CD4-positive, alpha-beta T cell (primary cell): ENCODE results near the gene SHANK1. TPM values are rescaled to one million over a fixed set of nuclear protein-coding genes. Genes with fewer than 3 reads are reported as not detected.

Experiments
- ATAC-seq: fragments of 200-7000 bp; cut with Tn5 transposase; one replicate; pipeline ENCODE4 v1.10.0; 2022; ENCODE audit warnings: mild to moderate bottlenecking; ENCODE audit not compliant: poor library complexity
- CTCF ChIA-PET: fragments of 350-600 bp; sonication (Branson Sonifier 250); formaldehyde crosslinking; loops from one replicate; lab custom pipeline; 2021; ENCODE audit warnings: antibody characterized with exemption, inconsistent platforms; lab: Charles Lee
- POLR2A ChIA-PET: fragments of 350-600 bp; sonication (Branson Sonifier 250); formaldehyde crosslinking; loops from one replicate; lab custom pipeline; 2021; ENCODE audit warnings: antibody characterized with exemption, inconsistent platforms; lab: Charles Lee
- DNase-seq, 14 experiments: peaks; one replicate each; pipeline ENCODE4 v3.0.0-alpha.2; 2013 to 2020; ENCODE audit warnings: mixed read lengths in 2 of 14
- H3K27ac ChIP-seq, 2 donors: one replicate each; pipeline versions ENCODE4 v1.5.1 to v1.7.0; 2013; ENCODE audit warnings: low read length in 2 of 2, low read depth in 1 of 2, mild to moderate bottlenecking in 1 of 2
- H3K27me3 ChIP-seq, 2 experiments: 1 replicate in 1 of 2; 2 replicates in 1 of 2; pipeline versions ENCODE4 v1.6.1 to v1.7.0; 2013; ENCODE audit warnings: low read length in 2 of 2, control low read depth in 1 of 2, mild to moderate bottlenecking in 1 of 2, moderate library complexity in 1 of 2; ENCODE audit not compliant: insufficient read depth in 2 of 2, control insufficient read depth in 1 of 2
- H3K36me3 ChIP-seq: one replicate; pipeline ENCODE4 v1.6.1; 2013; ENCODE audit warnings: low read length, control low read depth; ENCODE audit not compliant: insufficient read depth
- H3K4me1 ChIP-seq: one replicate; pipeline ENCODE4 v1.6.1; 2013; ENCODE audit warnings: low read length, control low read depth; ENCODE audit not compliant: insufficient read depth
- H3K4me3 ChIP-seq: one replicate; pipeline ENCODE4 v1.5.1; 2013; ENCODE audit warnings: mild to moderate bottlenecking, low read length, moderate library complexity
- H3K9me3 ChIP-seq, 2 experiments: 1 replicate in 1 of 2; 2 replicates in 1 of 2; pipeline versions ENCODE4 v1.6.1 to v1.7.0; 2013; ENCODE audit warnings: low read length in 2 of 2, mild to moderate bottlenecking in 2 of 2, control low read depth in 1 of 2, moderate library complexity in 1 of 2; ENCODE audit not compliant: control insufficient read depth in 1 of 2, insufficient read depth in 1 of 2
- H3K27ac Mint-ChIP-seq: one replicate; pipeline ENCODE4 v1.8.0; 2020; ENCODE audit warnings: mixed read lengths
- H3K27me3 Mint-ChIP-seq: one replicate; pipeline ENCODE4 v1.8.0; 2021; ENCODE audit warnings: mixed read lengths
- H3K36me3 Mint-ChIP-seq: one replicate; pipeline ENCODE4 v1.8.0; 2021; ENCODE audit warnings: low read depth, mixed read lengths
- H3K4me1 Mint-ChIP-seq: one replicate; pipeline ENCODE4 v1.8.0; 2021; ENCODE audit warnings: low read depth, mixed read lengths
- H3K4me3 Mint-ChIP-seq: one replicate; pipeline ENCODE4 v1.8.0; 2020; ENCODE audit warnings: mild to moderate bottlenecking, mixed read lengths
- H3K9me3 Mint-ChIP-seq: one replicate; pipeline ENCODE4 v1.8.0; 2020; ENCODE audit warnings: mixed read lengths
- CTCF ChIP-seq: fragments of 200-600 bp; IDR thresholded peaks from one replicate; pipeline ENCODE4 v1.8.0; 2022; ENCODE audit warnings: antibody characterized with exemption, mild to moderate bottlenecking
- intact Hi-C, 2 experiments: fragments of 100-400 bp; cut with DNase I in 1 of 2; cut with micrococcal nuclease in 1 of 2; formaldehyde crosslinking; loops; one replicate each; pipeline versions ENCODE4 v1.15.1 to v1.9.0; 2023 to 2025; cut with DNase I, micrococcal nuclease
- total RNA-seq, 174 experiments: library from RNA in 2 of 174; stranded (reverse) in 2 of 174; gene quantifications; one replicate each; pipeline ENCODE4 v1.2.3 and lab custom pipeline; 2021 to 2026

The SHANK1 gene
- total RNA-seq, 2 experiments from 2014 or later: not detected

- no peak overlapping the region for H3K4me3 Mint-ChIP-seq
- intact Hi-C loops: no loop called here
- Histone ChIP-seq H3K4me1 (no peaks in the 10 kb centered on the region), H3K36me3 (no peaks in the 10 kb centered on the region), H3K27me3 (peaks cover 27 to 72% of the 10 kb centered on the region in 2 experiments), H3K9me3 (peaks cover 0 to 21% of the 10 kb centered on the region in 2 experiments), H3K4me3 (no peak overlapping the region), H3K27ac (no peak overlapping the region)
- no peaks in the 10 kb centered on the region for H3K4me1 Mint-ChIP-seq
- CTCF ChIA-PET: no interaction called here
- H3K9me3 Mint-ChIP-seq: no peaks in the 10 kb centered on the region
- H3K36me3 Mint-ChIP-seq: no peaks in the 10 kb centered on the region
- TF ChIP-seq CTCF: no peak
- POLR2A ChIA-PET: no interaction called here
- H3K27ac Mint-ChIP-seq: no peak overlapping the region
- H3K27me3 Mint-ChIP-seq: peaks cover 87% of the 10 kb centered on the region
- ATAC-seq (no peak), DNase-seq (no peak)
Observed at GRCh38 chr19:50694815-50695145, 24.8 kb downstream of the SHANK1 start.

- Histone ChIP-seq H3K36me3 (no peaks in the 10 kb centered on the region), H3K4me1 (no peaks in the 10 kb centered on the region), H3K27ac (no peak overlapping the region), H3K4me3 (no peak overlapping the region), H3K9me3 (peaks cover 0 to 27% of the 10 kb centered on the region in 2 experiments), H3K27me3 (peaks cover 32 to 84% of the 10 kb centered on the region in 2 experiments)
- POLR2A ChIA-PET: no interaction called here
- TF ChIP-seq CTCF: no peak
- ATAC-seq (no peak), DNase-seq (no peak)
- Mint-ChIP-seq H3K36me3 (no peaks in the 10 kb centered on the region), H3K27ac (no peak overlapping the region), H3K4me3 (no peak overlapping the region), H3K9me3 (no peaks in the 10 kb centered on the region), H3K27me3 (peaks cover 81% of the 10 kb centered on the region), H3K4me1 (no peaks in the 10 kb centered on the region)
- intact Hi-C loops: no loop called here
- CTCF ChIA-PET: no interaction called here
Observed at GRCh38 chr19:50693064-50693975, 26.3 kb downstream of the SHANK1 start.

GRCh38 chr19:50690439-50690838 lies 29.2 kb downstream of the SHANK1 start:
- ATAC-seq: no peak
- H3K9me3 ChIP-seq: peaks cover 0 to 34% of the 10 kb centered on the region in 2 experiments
- no peak for TF ChIP-seq CTCF
- no peak for DNase-seq
- H3K27me3 ChIP-seq: peaks cover 41 to 80% of the 10 kb centered on the region in 2 experiments
- CTCF ChIA-PET: no interaction called here
- POLR2A ChIA-PET: no interaction called here
- H3K4me1 ChIP-seq: no peaks in the 10 kb centered on the region
- H3K27ac ChIP-seq: no peak overlapping the region
- no peak overlapping the region for H3K4me3 ChIP-seq
- H3K4me3 Mint-ChIP-seq: no peak overlapping the region
- H3K27ac Mint-ChIP-seq: no peak overlapping the region
- no peaks in the 10 kb centered on the region for H3K36me3 ChIP-seq
- no peaks in the 10 kb centered on the region for H3K36me3 Mint-ChIP-seq
- no peaks in the 10 kb centered on the region for H3K9me3 Mint-ChIP-seq
- no peaks in the 10 kb centered on the region for H3K4me1 Mint-ChIP-seq
- peaks cover 68% of the 10 kb centered on the region for H3K27me3 Mint-ChIP-seq
- intact Hi-C loops: no loop called here
